H1 (cell line): Measurements from ENCODE around the gene TIAM2. TPM values are rescaled to one million over a fixed set of nuclear protein-coding genes. Genes with fewer than 3 reads are reported as not detected.

ENCODE experiments used
- BCL11A ChIP-seq, 2 experiments: IDR thresholded peaks; one replicate each; pipeline ENCODE4 v1.6.1; 2011; ENCODE audit warnings: low read depth in 2 of 2, low read length in 2 of 2, mild to moderate bottlenecking in 2 of 2
- CEBPB ChIP-seq: IDR thresholded peaks from 2 replicates; pipeline ENCODE4 v1.6.1; 2012; ENCODE audit warnings: low read depth, low read length
- GABPA ChIP-seq: IDR thresholded peaks from 2 replicates; pipeline ENCODE4 v1.6.1; 2011; ENCODE audit warnings: mild to moderate bottlenecking, low read length, moderate library complexity, borderline replicate concordance; ENCODE audit not compliant: insufficient read depth
- JUND ChIP-seq: IDR thresholded peaks from 2 replicates; pipeline ENCODE4 v1.6.1; 2011; ENCODE audit warnings: mild to moderate bottlenecking, improper control_type of control experiment, low read length
- KDM5A ChIP-seq: fragments of 200-600 bp; IDR thresholded peaks from 2 replicates; pipeline ENCODE4 v1.7.1; 2012; ENCODE audit warnings: mild to moderate bottlenecking, low read length, inconsistent platforms, mixed read lengths
- TCF12 ChIP-seq: IDR thresholded peaks from 2 replicates; pipeline ENCODE4 v1.6.1; 2011; ENCODE audit warnings: low read depth, mild to moderate bottlenecking, low read length
- polyA plus RNA-seq, 7 experiments: library from polyadenylated mRNA; depleted of rRNA in 3 of 7; stranded (reverse) in 5 of 7; unstranded in 2 of 7; fragments of >200 nt in 5 of 7; fragments of 200-250 nt in 2 of 7; gene quantifications; 1 replicate in 5 of 7; 2 replicates in 1 of 7; 4 replicates in 1 of 7; pipeline versions ENCODE4 v1.2.1 to v1.2.3, GENCODE V29; 2011 to 2013; ENCODE audit warnings: missing spikeins in 2 of 7, mixed read lengths in 2 of 7
- total RNA-seq: library from RNA; stranded (reverse); fragmentation: NEBNext Ultra II Directional; extraction: Animal tissue kit (Norgen Biotek cat#: 25700); gene quantifications from 2 replicates; pipeline ENCODE4 v1.2.1, GENCODE V29; 2021

The TIAM2 gene
- total and polyA plus RNA-seq, 2 of the 8 experiments (the other 6 are each of a cell fraction or from before 2014, with no cell fraction given): 7.4 to 23.9 TPM

DNA sequence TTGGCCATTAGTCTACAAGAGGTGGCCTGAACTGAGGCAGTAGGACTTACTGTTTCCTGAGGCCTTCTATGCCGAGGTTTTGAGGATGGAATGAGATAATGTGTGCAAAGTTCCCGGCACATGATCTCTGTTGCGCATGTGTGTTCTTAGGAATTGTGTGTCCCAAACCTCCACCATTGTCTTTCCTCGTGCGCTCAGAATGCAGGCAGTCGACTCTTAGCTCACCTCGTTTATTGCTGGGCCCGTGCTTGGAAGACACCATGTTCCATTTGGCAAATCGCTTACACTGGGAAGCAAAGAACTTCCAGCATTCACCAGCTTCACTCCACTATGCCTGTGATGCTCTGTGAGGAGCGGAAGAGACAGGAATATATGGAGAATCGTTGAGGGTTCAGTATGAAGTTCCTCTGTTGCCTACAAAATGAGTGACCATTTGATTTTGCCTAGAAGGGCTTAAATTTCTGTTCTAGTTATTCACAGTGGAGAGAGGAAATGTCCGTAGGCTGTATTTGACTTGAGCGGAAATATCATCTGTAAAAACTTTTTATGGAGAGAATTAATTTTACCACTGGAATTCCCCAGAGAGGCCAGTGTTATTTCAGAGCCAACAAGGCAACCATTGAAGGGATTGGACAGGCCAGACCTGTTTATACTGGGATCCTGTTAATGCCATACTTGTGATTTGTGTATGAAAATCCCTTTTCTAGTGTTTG, 193.0 kb downstream of the TIAM2 start (continued):
- TF ChIP-seq BCL11A (IDR thresholded peaks at IDR 0.05; ENCODE audit: low read depth in 2 of 2, low read length in 2 of 2): no peak
- no peak for TF ChIP-seq TCF12
- no peak for TF ChIP-seq CEBPB
- no peak for TF ChIP-seq KDM5A
- TF ChIP-seq GABPA: no peak
- TF ChIP-seq JUND: no peak
